H1 (cell line): ENCODE data around the gene DNER. TPM values are rescaled to one million over a fixed set of nuclear protein-coding genes. Genes with fewer than 3 reads are reported as not detected.

Experiments used
- GTF2F1 ChIP-seq: IDR thresholded peaks from 2 replicates; pipeline ENCODE4 v1.6.1; 2012; ENCODE audit warnings: low read depth, low read length, improper control_type of control experiment, borderline replicate concordance
- MAX ChIP-seq: IDR thresholded peaks from 2 replicates; pipeline ENCODE4 v1.6.1; 2012; ENCODE audit warnings: inconsistent platforms
- NANOG ChIP-seq: IDR thresholded peaks from 2 replicates; pipeline ENCODE4 v1.6.1; 2011; ENCODE audit warnings: low read length, low read depth, mild to moderate bottlenecking, inconsistent platforms; ENCODE audit not compliant: insufficient read depth, poor library complexity, severe bottlenecking
- NRF1 ChIP-seq: IDR thresholded peaks from 2 replicates; pipeline ENCODE4 v1.6.1; 2011; ENCODE audit warnings: mild to moderate bottlenecking, low read depth, low read length, improper control_type of control experiment
- SP1 ChIP-seq: IDR thresholded peaks from 2 replicates; pipeline ENCODE4 v1.6.1; 2011; ENCODE audit warnings: low read depth, low read length
- TBP ChIP-seq: IDR thresholded peaks from 2 replicates; pipeline ENCODE4 v1.6.1; 2011; ENCODE audit warnings: low read depth, low read length, improper control_type of control experiment
- polyA plus RNA-seq, 7 experiments: library from polyadenylated mRNA; depleted of rRNA in 3 of 7; stranded (reverse) in 5 of 7; unstranded in 2 of 7; fragments of >200 nt in 5 of 7; fragments of 200-250 nt in 2 of 7; gene quantifications; 1 replicate in 5 of 7; 2 replicates in 1 of 7; 4 replicates in 1 of 7; pipeline versions ENCODE4 v1.2.1 to v1.2.3, GENCODE V29; 2011 to 2013; ENCODE audit warnings: missing spikeins in 2 of 7, mixed read lengths in 2 of 7
- total RNA-seq: library from RNA; stranded (reverse); fragmentation: NEBNext Ultra II Directional; extraction: Animal tissue kit (Norgen Biotek cat#: 25700); gene quantifications from 2 replicates; pipeline ENCODE4 v1.2.1, GENCODE V29; 2021

DNER gene
- total and polyA plus RNA-seq, 2 of the 8 experiments (the other 6 are each of a cell fraction or from before 2014, with no cell fraction given): 6.8 to 16.3 TPM

GRCh38 chr2:229712136-229712535 lies 2.2 kb downstream of the DNER start (continued):
- TF ChIP-seq GTF2F1 (no peak), NRF1 (no peak), MAX (no peak), SP1 (no peak), NANOG (no peak), TBP (no peak)
